K562 (cell line): ENCODE measurements around the gene ANKMY1. TPM values are rescaled to one million over a fixed set of nuclear protein-coding genes. Genes with fewer than 3 reads are reported as not detected.

Experiments used
- ATAC-seq: fragments of 200-7000 bp; cut with Tn5 transposase; 3 replicates; pipeline ENCODE4 v1.9.1; 2020; ENCODE audit warnings: moderate library complexity
- BruUV-seq: library from RNA; stranded (reverse); fragments of 400-500 nt; replicated peaks from 2 replicates; lab custom pipeline; 2021; lab: Mats Ljungman, UMichigan
- CTCF ChIA-PET: fragments of 300-600 bp; formaldehyde crosslinking; extraction: SDS; loops from one replicate; lab custom pipeline; 2021; ENCODE audit warnings: low intra/inter-chr PET ratio; lab: Yijun Ruan, JAX
- POLR2A ChIA-PET: fragments of 300-600, 350-650 bp; sonication (Branson Sonifier 250); formaldehyde crosslinking; extraction: SDS; loops from one replicate; lab custom pipeline; 2021; ENCODE audit warnings: antibody characterized with exemption, inconsistent platforms; lab: Yijun Ruan, JAX
- DNase-seq, 4 experiments: peaks; one replicate each; pipeline versions ENCODE4 v3.0.0 to v3.0.0-alpha.2; 2011 to 2018; ENCODE audit warnings: low spot score in 3 of 4, mixed read lengths in 3 of 4; ENCODE audit errors: extremely low read depth in 1 of 4
- FAIRE-seq: peaks from 2 replicates; lab custom pipeline; 2011; peaks lifted over from hg19 to GRCh38; lab: Jason Lieb, UNC
- H2AFZ ChIP-seq: 2 replicates; pipeline ENCODE4 v1.6.0; 2011; ENCODE audit warnings: low read depth, low read length, control low read depth, inconsistent platforms
- H3K27ac ChIP-seq: fragments of 200-600 bp; 3 replicates; pipeline ENCODE4 v1.8.0; 2011; ENCODE audit warnings: low read depth, mild to moderate bottlenecking, control low read depth, inconsistent platforms, low read length, moderate library complexity, mixed read lengths; ENCODE audit errors: extremely low read depth
- H3K27me3 ChIP-seq, 2 experiments: fragments of 300-600 bp in 1 of 2; 2 replicates in 1 of 2; 3 replicates in 1 of 2; pipeline versions ENCODE4 v1.6.0 to v1.8.0; 2011; ENCODE audit warnings: inconsistent platforms in 2 of 2, low read length in 2 of 2, mild to moderate bottlenecking in 1 of 2, mixed read lengths in 1 of 2, moderate library complexity in 1 of 2; ENCODE audit not compliant: control insufficient read depth in 2 of 2, insufficient read depth in 2 of 2
- H3K36me3 ChIP-seq: fragments of 300-600 bp; 3 replicates; pipeline ENCODE4 v1.8.0; 2011; ENCODE audit warnings: mild to moderate bottlenecking, low read length, inconsistent platforms; ENCODE audit not compliant: control insufficient read depth, insufficient read depth
- H3K4me1 ChIP-seq, 2 experiments: fragments of 200-600 bp in 1 of 2; replicated peaks in 1 of 2; 2 replicates in 1 of 2; 3 replicates in 1 of 2; pipeline versions ENCODE4 v1.5.1 to v1.8.0; 2011; ENCODE audit warnings: inconsistent platforms in 2 of 2, low read length in 2 of 2, mild to moderate bottlenecking in 1 of 2, mixed read lengths in 1 of 2, moderate library complexity in 1 of 2; ENCODE audit not compliant: control insufficient read depth in 2 of 2, insufficient read depth in 2 of 2
- H3K4me2 ChIP-seq: 2 replicates; pipeline ENCODE4 v1.6.1; 2011; ENCODE audit warnings: low read length, control low read depth, inconsistent platforms, mixed read lengths; ENCODE audit not compliant: insufficient read depth
- H3K4me3 ChIP-seq: fragments of 200-600 bp; sonication (generic), shearing (Covaris generic); 2 replicates; pipeline ENCODE4 v1.5.1; 2016; ENCODE audit warnings: control low read depth, inconsistent platforms
- H3K79me2 ChIP-seq: fragments of 200-600 bp; 3 replicates; pipeline ENCODE4 v1.8.0; 2011; ENCODE audit warnings: low read length, inconsistent platforms; ENCODE audit not compliant: control insufficient read depth, insufficient read depth
- H3K9ac ChIP-seq, 2 experiments: 2 replicates each; pipeline versions ENCODE4 v1.6.0 to v1.6.1; 2011; ENCODE audit warnings: low read depth in 2 of 2, low read length in 2 of 2, control low read depth in 1 of 2, inconsistent platforms in 1 of 2, mild to moderate bottlenecking in 1 of 2, mixed read lengths in 1 of 2; ENCODE audit not compliant: insufficient read depth in 1 of 2
- H3K9me1 ChIP-seq: one replicate; pipeline ENCODE4 v1.6.0; 2011; ENCODE audit warnings: inconsistent platforms, mild to moderate bottlenecking, low read length, moderate library complexity; ENCODE audit not compliant: control insufficient read depth, insufficient read depth
- H3K9me3 ChIP-seq: replicated peaks from 2 replicates; pipeline ENCODE4 v1.5.1; 2011; ENCODE audit warnings: low read depth, low read length, inconsistent platforms; ENCODE audit not compliant: control insufficient read depth, insufficient read depth
- H4K20me1 ChIP-seq: replicated peaks from 2 replicates; pipeline ENCODE4 v1.6.1; 2011; ENCODE audit warnings: low read length, inconsistent platforms, mixed read lengths; ENCODE audit not compliant: control insufficient read depth, insufficient read depth
- ARID2 ChIP-seq: fragments of 450-650 bp; IDR thresholded peaks from 2 replicates; pipeline ENCODE4 v1.6.1; 2017; ENCODE audit warnings: antibody characterized with exemption, mild to moderate bottlenecking
- BCL6 ChIP-seq: fragments of 250-450 bp; sonication (Bioruptor Pico); IDR thresholded peaks from 2 replicates; pipeline ENCODE4 v1.4.0; 2020
- ELK1 ChIP-seq: sonication (generic); formaldehyde crosslinking; IDR thresholded peaks from 2 replicates; pipeline ENCODE4 v1.8.1; 2022; ENCODE audit warnings: missing genetic modification reagents
- ETV6 ChIP-seq, 3 experiments: fragments of 150-350 bp in 1 of 3; sonication (generic) in 1 of 3; formaldehyde crosslinking in 1 of 3; IDR thresholded peaks; 2 replicates each; pipeline versions ENCODE4 v1.6.1 to v1.8.0; 2014 to 2022; ENCODE audit warnings: borderline replicate concordance in 2 of 3, low read depth in 2 of 3, antibody characterized with exemption in 1 of 3, low read length in 1 of 3, mild to moderate bottlenecking in 1 of 3, missing genetic modification reagents in 1 of 3
- FOXA1 ChIP-seq: fragments of 450-650 bp; IDR thresholded peaks from 2 replicates; pipeline ENCODE4 v1.6.1; 2016; ENCODE audit warnings: mild to moderate bottlenecking, borderline replicate concordance
- MLLT1 ChIP-seq, 2 experiments: fragments of 450-650 bp; IDR thresholded peaks; 2 replicates each; pipeline ENCODE4 v1.6.1; 2016
- SAFB2 ChIP-seq: fragments of 200-400 bp; formaldehyde crosslinking; IDR thresholded peaks from 2 replicates; pipeline ENCODE4 v1.6.1; 2018; ENCODE audit warnings: borderline replicate concordance, low read length, low read depth, moderate library complexity; ENCODE audit not compliant: severe bottlenecking
- WGBS: fragments of 100-300 bp; shearing (Covaris generic); methylation state at CpG from one replicate; pipeline ENCODE4 v1.1.6; 2016; ENCODE audit warnings: low coverage, mixed read lengths; ENCODE audit not compliant: insufficient coverage; ENCODE audit errors: missing lambda C conversion rate; 5-methylcytosine and 5-hydroxymethylcytosine counted together
- in situ Hi-C: fragments of 300-500 bp; cut with MboI; formaldehyde crosslinking; loops from 4 replicates; pipeline ENCODE4 v1.15.0; 2018; ENCODE audit warnings: inconsistent platforms, mixed read lengths
- intact Hi-C: fragments of 100-400 bp; cut with micrococcal nuclease; formaldehyde crosslinking; loops from 2 replicates; pipeline ENCODE4 v1.14.2; 2022
- polyA plus RNA-seq, 8 experiments: library from polyadenylated mRNA; depleted of rRNA in 4 of 8; stranded (reverse) in 5 of 8; unstranded in 3 of 8; fragments of >200 nt; fragmentation: Nextera tagmentation in 2 of 8; fragmentation: Illumina TruSeq in 1 of 8; extraction: Ambion mirVana in 2 of 8; extraction: Trizol in 1 of 8; gene quantifications; 2 replicates each; pipeline versions ENCODE4 v1.2.1 to v1.2.3, GENCODE V29; 2011 to 2014; ENCODE audit warnings: inconsistent platforms in 1 of 8, missing spikeins in 1 of 8
- total RNA-seq, 7 experiments: library from RNA; depleted of rRNA in 6 of 7; stranded (reverse); fragments of >200 nt in 6 of 7; fragmentation: Illumina TruSeq in 2 of 7; extraction: Trizol in 2 of 7; gene quantifications; 2 replicates each; pipeline versions ENCODE4 v1.2.1 to v1.2.3, GENCODE V29; 2011 to 2021; ENCODE audit warnings: low replicate concordance in 1 of 7

ANKMY1 gene
- total and polyA plus RNA-seq, 9 of the 15 experiments (the other 6 are each of a cell fraction or from before 2014, with no cell fraction given): 0.75 to 15.1 (median 11.7) TPM

GRCh38 chr2:240463274-240463865 lies 94.4 kb downstream of the ANKMY1 start:
- no TSS peak for BruUV-seq
- H2AFZ ChIP-seq: no peak overlapping the region
- no peaks in the 10 kb centered on the region for H3K79me2 ChIP-seq
- ChIA-PET CTCF (no interaction called here), POLR2A (no interaction called here)
- H3K4me1 ChIP-seq: peaks cover 0 to 20% of the 10 kb centered on the region in 2 experiments; a peak in 1 of 5 replicates
- WGBS: 49% methylated on average over 11 of the region's 22 CpGs
- no peak for ATAC-seq
- no peak for FAIRE-seq
- in situ Hi-C loops: no loop called here
- H3K27me3 ChIP-seq: peaks cover 0 to 5% of the 10 kb centered on the region in 2 experiments; a peak in 3 of 5 replicates
- H3K4me3 ChIP-seq: no peak overlapping the region
- H3K9me1 ChIP-seq: no peaks in the 10 kb centered on the region
- H4K20me1 ChIP-seq: no peaks in the 10 kb centered on the region
- no peak overlapping the region for H3K9ac ChIP-seq
- no peak for DNase-seq
- H3K4me2 ChIP-seq: no peak overlapping the region
- H3K27ac ChIP-seq: no peak overlapping the region
- H3K36me3 ChIP-seq: no peaks in the 10 kb centered on the region
- H3K9me3 ChIP-seq: no peaks in the 10 kb centered on the region
- intact Hi-C loops: no loop called here
- no peak for TF ChIP-seq ARID2
- no peak for TF ChIP-seq FOXA1
- no peak for TF ChIP-seq ETV6 (IDR thresholded peaks at IDR 0.05; ENCODE audit: borderline replicate concordance in 1 of 2, low read depth in 2 of 2, low read length in 1 of 2)
- TF ChIP-seq ETV6 (CRISPR knock-in tag; IDR thresholded peaks at IDR 0.05; ENCODE audit: borderline replicate concordance): no peak
- no peak for TF ChIP-seq ELK1 (CRISPR knock-in tag)
- no peak for TF ChIP-seq SAFB2
- no peak for TF ChIP-seq MLLT1 (IDR thresholded peaks at IDR 0.05)
- TF ChIP-seq BCL6 (CRISPR knock-in tag): no peak
